Activated CD8-positive, alpha-beta memory T cell treated with anti-CD3 and anti-CD28 coated beads for 4 hours (primary cell): ENCODE data around the gene IGF1R.

Source experiments
- DNase-seq, 2 donors: peaks; one replicate each; pipeline ENCODE4 v3.0.0-alpha.2; 2020; ENCODE audit warnings: low read depth in 2 of 2

The IGF1R gene

DNA sequence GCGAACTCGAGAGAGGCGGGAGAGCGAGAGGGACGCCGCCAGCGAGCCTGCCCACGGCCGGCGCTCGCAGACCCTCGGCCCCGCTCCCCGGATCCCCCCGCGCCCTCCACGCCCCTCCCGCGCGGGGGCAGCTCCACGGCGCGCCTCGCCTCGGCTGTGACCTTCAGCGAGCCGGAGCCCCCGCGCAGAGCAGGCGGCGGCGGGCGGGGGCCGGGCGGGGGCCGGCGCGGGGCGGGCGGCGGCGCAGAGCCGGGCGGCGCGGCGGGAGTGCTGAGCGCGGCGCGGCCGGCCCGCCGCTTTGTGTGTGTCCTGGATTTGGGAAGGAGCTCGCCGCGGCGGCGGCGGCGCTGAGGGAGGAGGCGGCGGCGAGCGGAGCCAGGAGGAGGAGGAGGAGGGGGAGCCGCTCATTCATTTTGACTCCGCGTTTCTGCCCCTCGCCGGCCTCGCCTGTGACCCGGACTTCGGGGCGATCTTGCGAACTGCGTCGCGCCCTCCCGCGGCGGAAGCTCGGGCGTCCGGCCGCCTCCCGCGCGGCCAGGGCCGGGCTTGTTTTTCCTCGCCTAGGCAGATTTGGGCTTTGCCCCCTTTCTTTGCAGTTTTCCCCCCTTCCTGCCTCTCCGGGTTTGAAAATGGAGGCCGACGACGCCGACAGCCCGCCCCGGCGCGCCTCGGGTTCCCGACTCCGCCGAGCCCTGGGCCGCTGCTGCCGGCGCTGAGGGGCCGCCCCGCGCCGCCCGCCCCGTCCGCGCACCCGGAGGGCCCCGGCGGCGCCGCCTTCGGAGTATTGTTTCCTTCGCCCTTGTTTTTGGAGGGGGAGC is 524 bp downstream of the IGF1R start:
- no peak for DNase-seq

- no peak for DNase-seq
Measured at GRCh38 chr15:98649472-98650416, 1.4 kb downstream of the IGF1R start.

GRCh38 chr15:98650417-98651035 is 2.2 kb downstream of the IGF1R start:
- no peak for DNase-seq

DNA sequence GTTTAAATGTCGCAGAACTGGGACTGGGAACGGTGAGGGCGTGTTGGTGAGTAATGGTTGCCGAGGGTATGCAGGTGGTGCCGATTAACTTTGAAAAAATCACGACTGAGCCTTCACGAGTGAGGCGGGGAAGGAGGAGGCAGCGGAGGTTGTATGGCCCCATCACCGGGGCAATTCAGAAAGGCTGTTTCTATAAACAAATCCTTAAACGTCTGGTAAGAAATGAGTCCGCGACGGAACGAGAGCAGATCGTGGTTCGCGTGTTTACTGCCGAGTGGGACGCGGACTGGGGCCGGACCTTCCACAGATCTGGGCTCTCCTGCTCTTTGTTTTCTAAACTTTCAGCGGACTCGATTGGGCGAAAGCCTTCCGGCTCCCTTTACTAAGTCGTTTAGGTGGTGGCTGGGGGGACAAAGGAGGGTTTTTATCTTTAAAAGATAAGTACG is 2.7 kb downstream of the IGF1R start:
- no peak for DNase-seq

DNA sequence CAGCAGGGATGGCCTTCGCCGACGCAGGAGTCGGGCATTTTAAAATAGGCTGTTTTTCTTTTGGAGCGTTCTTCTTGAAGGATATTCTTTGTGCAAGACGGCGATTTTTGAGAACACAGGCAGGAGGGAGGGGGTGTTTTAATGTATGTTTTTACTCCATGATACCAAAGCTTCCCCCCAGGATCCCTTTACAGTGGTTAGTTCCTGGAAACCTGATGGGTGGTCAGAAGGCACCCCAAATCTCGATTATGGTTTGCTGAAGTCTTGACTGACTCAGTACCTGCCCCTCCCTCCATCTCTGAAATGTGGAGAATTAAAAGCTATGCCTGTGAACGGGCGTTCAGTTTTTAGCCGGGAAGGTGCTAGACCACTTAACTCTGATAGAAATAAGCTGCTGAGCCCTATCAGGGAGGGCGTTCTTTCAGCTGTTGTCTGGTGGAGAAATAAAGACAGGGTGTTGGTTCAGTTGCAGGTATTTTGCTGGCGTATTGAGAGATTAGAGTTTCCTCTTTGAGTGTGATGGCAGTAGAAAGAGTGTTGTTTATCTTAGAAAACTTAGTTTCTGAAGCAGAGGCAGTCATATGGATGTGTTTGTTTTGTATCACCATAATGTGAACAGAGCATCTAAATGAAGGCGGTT is 3.4 kb downstream of the IGF1R start:
- DNase-seq, result no peak

- DNase-seq, result no peak
Measured at GRCh38 chr15:98653686-98654085, 5.3 kb downstream of the IGF1R start.

DNA sequence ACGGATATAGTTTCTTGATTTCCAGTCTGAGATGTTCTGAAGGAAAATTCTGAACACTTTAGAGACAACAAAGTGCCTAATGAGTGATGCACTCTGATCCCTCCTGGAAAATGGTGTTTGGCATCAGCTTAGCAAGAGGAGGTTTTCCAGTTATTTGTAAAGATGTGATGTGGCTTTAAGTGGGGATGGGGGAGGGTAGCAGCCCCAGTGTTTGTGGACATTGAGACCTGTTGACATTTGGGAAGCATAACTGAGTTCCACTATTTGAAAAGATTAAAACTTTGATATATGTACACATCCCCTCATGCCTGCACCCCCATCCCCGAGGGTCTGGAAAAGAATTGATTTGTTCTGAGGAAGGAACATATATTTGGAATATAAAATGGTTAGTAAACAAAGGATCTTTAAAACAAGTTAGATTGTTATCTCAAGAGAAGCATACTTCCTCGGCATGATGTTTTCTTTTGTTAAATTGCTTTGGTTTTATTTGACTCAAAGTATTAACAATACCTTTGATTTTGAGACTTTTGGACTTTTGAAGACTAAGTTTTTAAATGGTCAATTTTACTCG is 6.5 kb downstream of the IGF1R start:
- no peak for DNase-seq

DNA sequence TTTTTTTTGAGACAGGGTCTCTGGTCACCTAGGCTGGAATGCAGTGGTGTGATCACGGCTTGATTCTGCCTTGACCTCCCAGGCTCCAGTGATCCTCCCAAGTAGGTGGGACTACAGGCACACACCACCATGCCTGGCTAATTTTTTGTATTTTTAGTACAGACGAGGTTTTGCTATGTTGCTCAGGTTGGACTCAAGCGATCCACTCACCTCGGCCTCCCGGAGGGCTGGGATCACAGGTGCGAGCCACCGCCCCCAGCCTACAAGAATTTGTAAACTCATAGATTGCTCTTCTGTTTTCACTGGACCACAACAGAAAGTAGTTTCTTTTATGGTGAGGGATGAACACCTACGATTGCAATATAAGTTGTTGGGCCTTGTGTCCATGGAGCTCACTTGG is 7.4 kb downstream of the IGF1R start:
- DNase-seq, result no peak

DNA sequence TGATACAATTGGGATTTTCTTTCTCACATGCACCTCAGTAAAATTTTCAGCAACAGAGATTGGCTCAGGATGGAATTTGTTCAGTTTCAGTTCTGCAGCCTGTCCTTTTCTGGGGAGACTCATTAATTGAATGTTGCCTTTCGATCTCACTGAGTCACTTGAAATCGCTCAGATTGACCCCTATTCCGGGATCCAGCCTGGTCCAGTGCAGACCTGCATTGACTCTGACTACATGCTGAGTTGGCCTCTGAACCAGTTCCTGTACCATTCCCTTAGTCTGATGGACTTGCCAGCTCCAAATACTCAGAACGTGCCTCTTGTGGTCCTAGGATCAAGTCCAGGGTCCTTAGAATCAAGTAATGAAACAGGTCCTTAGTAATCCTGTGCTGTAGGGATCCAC is 9.4 kb downstream of the IGF1R start:
- no peak for DNase-seq

GRCh38 chr15:98658831-98659699 is 10.7 kb downstream of the IGF1R start:
- no peak for DNase-seq

GRCh38 chr15:98660055-98660454 is 11.7 kb downstream of the IGF1R start:
- no peak for DNase-seq

DNA sequence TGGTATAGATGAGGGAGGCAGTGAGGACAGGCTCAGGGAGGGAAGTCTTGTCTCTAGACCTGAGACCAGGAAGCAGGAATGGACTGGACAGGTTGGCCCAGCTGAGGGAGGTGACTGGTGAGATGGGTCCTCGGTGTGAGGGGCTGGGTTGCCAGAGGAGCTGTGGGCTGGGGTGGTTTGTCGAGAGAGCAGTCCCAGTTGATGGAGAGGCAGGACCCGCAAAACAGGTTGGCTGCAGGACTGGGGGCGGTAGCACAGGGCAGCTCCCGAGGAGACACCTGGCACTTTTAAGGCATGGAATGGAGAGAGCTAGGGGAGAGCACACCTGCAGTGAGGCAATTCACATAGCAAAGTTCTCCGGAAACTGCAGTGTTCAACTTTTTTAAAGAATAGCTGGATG is 14.7 kb downstream of the IGF1R start:
- DNase-seq, result no peak

DNA sequence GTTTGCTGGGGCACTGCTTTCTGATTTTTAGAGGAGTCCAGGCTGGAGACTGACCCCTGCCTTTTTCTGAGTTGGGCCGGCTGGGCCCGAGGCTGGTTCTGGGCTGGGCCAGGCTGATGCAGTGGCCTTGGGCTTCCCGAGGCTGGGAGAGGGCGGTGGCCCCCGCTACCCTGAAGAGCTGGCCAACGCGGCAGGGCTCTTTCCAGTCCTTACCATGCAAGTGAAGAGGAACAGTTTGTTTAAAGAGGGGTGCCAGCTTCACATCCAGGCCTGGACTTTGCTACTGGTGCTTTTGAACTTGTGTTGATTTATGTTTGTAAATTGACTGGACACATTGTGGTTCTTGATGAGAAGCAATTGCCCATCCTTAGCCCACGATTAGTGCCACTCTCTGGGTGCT is 15.3 kb downstream of the IGF1R start:
- DNase-seq, result no peak

DNA sequence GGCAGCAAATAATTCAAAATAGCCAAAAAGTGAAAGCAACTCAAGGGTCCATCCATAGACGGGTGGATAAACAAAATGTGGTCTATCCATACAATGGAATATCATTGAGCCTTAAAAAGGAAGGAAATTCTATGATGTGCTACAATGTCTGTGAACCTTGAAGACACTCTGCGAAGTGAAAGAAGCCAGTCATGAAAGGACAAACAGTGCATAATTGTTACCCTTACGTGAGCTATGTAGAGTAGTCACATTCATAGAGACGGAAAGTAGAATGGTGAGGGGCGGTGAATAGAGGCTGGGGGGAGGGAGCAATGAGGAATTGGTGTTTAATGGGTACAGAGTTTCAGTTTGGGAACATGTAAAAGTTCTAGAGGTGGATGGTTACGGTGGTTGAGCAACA is 18.1 kb downstream of the IGF1R start:
- DNase-seq, result no peak

- DNase-seq, result no peak
Measured at GRCh38 chr15:98666841-98667240, 18.5 kb downstream of the IGF1R start.

GRCh38 chr15:98667521-98668179 is 19.3 kb downstream of the IGF1R start:
- no peak for DNase-seq

GRCh38 chr15:98668566-98669308 is 20.4 kb downstream of the IGF1R start:
- DNase-seq, result no peak

DNA sequence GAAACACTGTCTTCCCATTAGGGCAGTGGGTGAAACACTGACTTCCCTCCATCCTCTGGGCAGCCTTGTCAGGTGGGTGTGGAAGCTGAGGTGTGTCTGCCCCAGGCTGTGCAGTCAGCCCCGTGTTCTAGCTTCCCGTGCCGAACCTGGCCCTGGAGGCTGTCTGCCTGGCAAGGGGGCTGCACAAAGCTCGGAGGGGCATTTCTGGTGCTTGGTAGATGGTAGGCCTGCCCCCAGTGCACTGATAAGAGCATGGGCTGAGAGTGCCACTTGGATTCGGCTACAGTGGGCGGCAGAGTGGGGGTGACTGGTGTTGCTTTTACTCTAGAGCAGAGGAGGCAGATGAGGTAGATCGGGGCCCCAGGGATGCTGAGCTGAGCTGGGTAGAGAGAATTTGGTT is 21.3 kb downstream of the IGF1R start:
- DNase-seq, result no peak
